ENCODE results near the gene RANBP17. TPM values are rescaled to one million over a fixed set of nuclear protein-coding genes. Genes with fewer than 3 reads are reported as not detected.
A peak's percentile ranks its signal among the peaks of the same experiment; 100 is the strongest.

RANBP17 gene
- total RNA-seq, 1 donor from 2014 or later: 15.7 TPM

DNA sequence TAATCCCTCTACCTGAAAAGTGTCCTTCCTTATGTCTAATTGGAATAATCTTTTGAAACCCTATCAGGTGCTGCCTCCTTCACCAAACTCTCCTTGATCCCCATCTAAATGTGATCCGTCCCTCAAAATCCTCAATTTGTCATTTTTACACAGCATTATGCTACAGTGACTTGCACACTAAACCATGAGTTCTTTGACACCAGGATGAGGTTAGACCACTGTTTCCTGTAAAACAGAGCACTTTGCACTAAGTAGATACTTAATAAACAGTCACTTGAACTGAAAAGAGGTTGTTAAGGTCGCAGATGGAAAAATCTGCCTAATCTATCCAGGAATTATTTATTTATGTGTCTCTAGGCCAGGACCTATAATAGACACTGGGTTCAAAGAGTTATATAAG is 403.0 kb downstream of the RANBP17 start:
- no peaks in the 10 kb centered on the region for H3K36me3 Mint-ChIP-seq (ENCODE audit: unreplicated experiment)
- TF ChIP-seq, protein P1, sequence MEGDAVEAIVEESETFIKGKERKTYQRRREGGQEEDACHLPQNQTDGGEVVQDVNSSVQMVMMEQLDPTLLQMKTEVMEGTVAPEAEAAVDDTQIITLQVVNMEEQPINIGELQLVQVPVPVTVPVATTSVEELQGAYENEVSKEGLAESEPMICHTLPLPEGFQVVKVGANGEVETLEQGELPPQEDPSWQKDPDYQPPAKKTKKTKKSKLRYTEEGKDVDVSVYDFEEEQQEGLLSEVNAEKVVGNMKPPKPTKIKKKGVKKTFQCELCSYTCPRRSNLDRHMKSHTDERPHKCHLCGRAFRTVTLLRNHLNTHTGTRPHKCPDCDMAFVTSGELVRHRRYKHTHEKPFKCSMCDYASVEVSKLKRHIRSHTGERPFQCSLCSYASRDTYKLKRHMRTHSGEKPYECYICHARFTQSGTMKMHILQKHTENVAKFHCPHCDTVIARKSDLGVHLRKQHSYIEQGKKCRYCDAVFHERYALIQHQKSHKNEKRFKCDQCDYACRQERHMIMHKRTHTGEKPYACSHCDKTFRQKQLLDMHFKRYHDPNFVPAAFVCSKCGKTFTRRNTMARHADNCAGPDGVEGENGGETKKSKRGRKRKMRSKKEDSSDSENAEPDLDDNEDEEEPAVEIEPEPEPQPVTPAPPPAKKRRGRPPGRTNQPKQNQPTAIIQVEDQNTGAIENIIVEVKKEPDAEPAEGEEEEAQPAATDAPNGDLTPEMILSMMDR (IDR thresholded peaks at IDR 0.05): no peak
- H3K9me3 Mint-ChIP-seq (ENCODE audit: unreplicated experiment): no peaks in the 10 kb centered on the region
- H3K4me3 Mint-ChIP-seq (ENCODE audit: unreplicated experiment): no peak overlapping the region
- H3K4me1 Mint-ChIP-seq (ENCODE audit: unreplicated experiment): peaks cover 9% of the 10 kb centered on the region
- no peak overlapping the region for H3K27ac Mint-ChIP-seq (ENCODE audit: unreplicated experiment)
- no peaks in the 10 kb centered on the region for H3K27me3 Mint-ChIP-seq (ENCODE audit: unreplicated experiment)
- no peak for DNase-seq (ENCODE audit: extremely low spot score, unreplicated experiment)

DNA sequence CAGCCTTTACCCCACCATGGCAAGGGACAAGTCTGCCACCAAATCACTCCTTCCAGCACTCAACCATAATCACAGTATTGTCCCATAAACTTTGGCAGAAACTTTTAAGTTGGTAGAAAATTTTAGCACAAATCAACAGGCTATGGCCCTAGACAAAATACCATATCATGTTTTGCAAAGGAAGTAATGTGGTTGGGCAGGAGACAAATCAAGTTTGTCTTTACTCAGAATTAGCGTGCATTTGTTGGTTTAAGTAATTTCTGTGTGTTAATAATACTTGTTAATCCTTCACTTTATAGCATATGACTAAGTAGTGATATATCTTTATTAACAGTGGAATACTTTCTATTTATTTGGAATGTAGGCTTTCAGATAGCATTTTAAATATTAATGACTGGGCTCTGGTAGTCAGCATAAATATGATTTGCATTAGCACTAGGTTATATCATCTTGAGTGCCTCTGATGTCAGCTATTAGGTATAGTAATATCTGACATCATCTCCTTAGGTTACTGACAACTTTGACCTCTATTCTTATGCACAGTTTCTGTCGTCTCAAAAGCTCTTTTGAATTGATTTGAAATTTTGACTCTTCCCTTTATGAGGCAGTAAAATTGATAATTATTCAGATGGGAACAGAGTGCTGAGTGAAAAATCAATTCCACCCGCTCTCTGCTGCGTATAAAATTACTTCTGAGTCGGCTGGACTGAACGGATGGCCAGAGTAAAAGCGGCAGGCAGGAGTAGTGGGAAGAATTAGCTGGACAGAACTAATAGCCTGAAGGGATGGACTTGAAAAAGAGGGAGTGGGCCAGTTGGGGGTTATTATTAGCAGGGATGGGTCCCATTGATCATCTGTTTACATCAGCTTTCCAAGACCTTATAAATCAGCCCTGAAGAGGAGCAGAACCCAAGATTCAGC is 407.1 kb downstream of the RANBP17 start:
- H3K9me3 Mint-ChIP-seq (ENCODE audit: unreplicated experiment): peaks cover 5% of the 10 kb centered on the region
- H3K36me3 Mint-ChIP-seq (ENCODE audit: unreplicated experiment): no peaks in the 10 kb centered on the region
- DNase-seq (ENCODE audit: extremely low spot score, unreplicated experiment): no peak
- H3K27me3 Mint-ChIP-seq (ENCODE audit: unreplicated experiment): no peaks in the 10 kb centered on the region
- H3K4me1 Mint-ChIP-seq (ENCODE audit: unreplicated experiment): peaks cover 39% of the 10 kb centered on the region
- no peak overlapping the region for H3K27ac Mint-ChIP-seq (ENCODE audit: unreplicated experiment)
- TF ChIP-seq, protein P1 (IDR thresholded peaks at IDR 0.05): no peak
- no peak overlapping the region for H3K4me3 Mint-ChIP-seq (ENCODE audit: unreplicated experiment)

DNA sequence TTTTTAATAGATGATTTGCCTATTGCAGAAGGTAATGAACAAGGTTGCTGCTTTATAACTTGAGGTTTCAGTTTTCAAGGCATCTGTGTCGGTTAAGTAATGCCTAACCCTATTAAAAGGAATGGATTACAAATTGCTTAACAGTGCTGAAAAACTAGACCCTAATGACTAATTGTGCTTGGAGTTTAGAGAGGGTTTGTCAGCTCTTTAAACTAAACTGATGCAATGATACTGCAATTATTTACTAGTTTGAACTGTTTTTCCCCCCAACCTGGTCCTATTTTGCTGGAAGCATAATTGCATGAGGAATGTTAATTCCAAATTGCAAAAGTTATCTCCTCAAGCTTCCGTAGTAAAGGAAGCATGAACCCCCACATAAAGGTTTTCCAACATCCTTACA is 407.9 kb downstream of the RANBP17 start:
- DNase-seq (ENCODE audit: extremely low spot score, unreplicated experiment): no peak
- Mint-ChIP-seq H3K9me3 (ENCODE audit: unreplicated experiment) (peaks cover 5% of the 10 kb centered on the region), H3K36me3 (ENCODE audit: unreplicated experiment) (no peaks in the 10 kb centered on the region), H3K27me3 (ENCODE audit: unreplicated experiment) (no peaks in the 10 kb centered on the region), H3K4me3 (ENCODE audit: unreplicated experiment) (no peak overlapping the region), H3K4me1 (ENCODE audit: unreplicated experiment) (peaks cover 39% of the 10 kb centered on the region), H3K27ac (ENCODE audit: unreplicated experiment) (peak overlapping the region; percentile 32)
- TF ChIP-seq, protein P1 (IDR thresholded peaks at IDR 0.05): no peak

DNA sequence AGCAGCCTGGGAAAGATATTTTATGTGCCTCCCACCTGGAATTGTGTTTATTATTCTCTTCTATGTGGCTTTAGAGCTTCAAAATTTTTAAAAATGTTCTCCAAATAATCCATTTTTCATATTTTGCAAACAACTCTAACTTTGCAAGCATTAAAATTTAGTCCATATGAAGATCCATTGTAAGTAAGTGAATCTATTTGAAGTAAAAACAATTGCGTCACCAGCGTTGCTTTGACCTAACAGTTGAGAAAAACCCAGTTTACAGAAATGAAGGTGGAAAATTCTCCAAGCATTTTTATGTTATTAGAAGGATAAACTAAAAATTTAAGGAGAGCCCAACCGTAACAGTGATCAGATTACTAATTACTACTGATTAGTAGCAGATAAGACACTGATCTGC is 408.3 kb downstream of the RANBP17 start:
- H3K4me3 Mint-ChIP-seq (ENCODE audit: unreplicated experiment): no peak overlapping the region
- H3K4me1 Mint-ChIP-seq (ENCODE audit: unreplicated experiment): peaks cover 39% of the 10 kb centered on the region
- H3K36me3 Mint-ChIP-seq (ENCODE audit: unreplicated experiment): no peaks in the 10 kb centered on the region
- no peak for DNase-seq (ENCODE audit: extremely low spot score, unreplicated experiment)
- TF ChIP-seq, protein P1 (IDR thresholded peaks at IDR 0.05): no peak
- H3K9me3 Mint-ChIP-seq (ENCODE audit: unreplicated experiment): peaks cover 5% of the 10 kb centered on the region
- peak overlapping the region; percentile 32 for H3K27ac Mint-ChIP-seq (ENCODE audit: unreplicated experiment)
- no peaks in the 10 kb centered on the region for H3K27me3 Mint-ChIP-seq (ENCODE audit: unreplicated experiment)

DNA sequence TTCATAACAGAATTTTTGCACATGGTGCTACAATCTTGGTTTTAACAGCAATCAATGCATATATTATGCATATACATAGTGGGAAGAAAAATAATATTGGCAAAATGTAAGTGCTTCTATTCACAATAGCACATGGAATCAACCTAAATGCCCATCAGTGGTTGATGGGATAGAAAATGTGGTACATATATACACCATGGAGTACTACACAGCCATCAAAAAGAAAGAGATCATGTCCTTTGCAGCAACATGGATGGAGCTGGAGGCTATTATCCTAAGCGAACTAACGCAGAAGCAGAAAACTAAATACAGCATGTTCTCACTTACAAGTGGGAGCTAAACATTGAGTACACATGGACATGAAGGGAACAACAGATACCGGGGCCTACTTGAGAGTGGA is 410.0 kb downstream of the RANBP17 start:
- Mint-ChIP-seq H3K27ac (ENCODE audit: unreplicated experiment) (peak overlapping the region; percentile 45), H3K9me3 (ENCODE audit: unreplicated experiment) (peaks cover 5% of the 10 kb centered on the region), H3K27me3 (ENCODE audit: unreplicated experiment) (no peaks in the 10 kb centered on the region), H3K36me3 (ENCODE audit: unreplicated experiment) (no peaks in the 10 kb centered on the region), H3K4me1 (ENCODE audit: unreplicated experiment) (peaks cover 45% of the 10 kb centered on the region), H3K4me3 (ENCODE audit: unreplicated experiment) (no peak overlapping the region)
- no peak for DNase-seq (ENCODE audit: extremely low spot score, unreplicated experiment)
- TF ChIP-seq, protein P1 (IDR thresholded peaks at IDR 0.05): no peak

Data from osteocyte (in vitro differentiated cells).